NCI-H2196 treated with DMSO at 0.1 percent for 48 hours (cell line): ENCODE data around the gene EZR.

Experiments
- DNase-seq: peaks from one replicate; lab custom pipeline; 2025; ENCODE audit not compliant: unreplicated experiment; lab: John Stamatoyannopoulos, UW

EZR gene

DNA sequence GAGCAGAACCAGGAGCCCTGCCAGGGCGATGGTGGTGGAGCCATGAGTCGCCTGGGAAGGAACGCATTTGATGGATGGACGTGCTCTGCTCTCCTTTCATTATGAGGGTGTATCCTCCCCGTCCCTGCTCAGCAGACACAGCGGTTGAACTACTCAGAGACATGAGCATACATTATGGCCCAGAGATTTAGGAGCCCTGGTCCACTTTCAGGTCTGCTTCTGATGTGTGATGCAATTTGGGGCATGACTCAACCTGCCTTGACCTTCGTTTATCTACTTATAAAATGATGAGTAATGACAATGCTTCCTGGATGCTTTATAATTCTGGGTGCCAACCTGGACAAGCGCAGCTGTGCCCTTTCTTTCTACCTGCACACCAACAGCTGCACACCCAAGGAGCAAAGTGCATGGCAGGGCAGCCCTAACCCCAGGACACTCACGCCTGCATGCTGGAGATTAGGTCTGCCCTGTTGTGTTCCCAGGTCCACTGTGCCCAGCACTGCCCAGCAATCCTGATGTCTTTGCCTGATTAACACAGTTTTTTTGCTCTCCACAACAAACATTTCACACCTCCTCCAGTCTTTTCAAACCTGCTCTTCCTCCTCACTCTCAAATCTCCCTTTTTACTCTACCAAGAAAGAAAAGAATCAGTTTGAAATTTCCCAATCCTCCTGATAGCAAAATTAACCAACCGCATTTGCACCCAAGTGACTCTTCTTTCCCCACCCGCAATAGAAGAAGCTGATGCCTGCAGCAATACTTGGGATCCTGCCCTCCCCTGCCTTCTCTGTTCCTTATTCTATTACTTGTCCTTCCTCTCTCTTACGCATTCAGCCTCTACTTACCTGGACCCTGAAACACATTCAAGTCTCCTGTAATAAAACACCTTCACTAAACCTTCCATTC, 81.2 kb downstream of the EZR start:
- no peak for DNase-seq

DNA sequence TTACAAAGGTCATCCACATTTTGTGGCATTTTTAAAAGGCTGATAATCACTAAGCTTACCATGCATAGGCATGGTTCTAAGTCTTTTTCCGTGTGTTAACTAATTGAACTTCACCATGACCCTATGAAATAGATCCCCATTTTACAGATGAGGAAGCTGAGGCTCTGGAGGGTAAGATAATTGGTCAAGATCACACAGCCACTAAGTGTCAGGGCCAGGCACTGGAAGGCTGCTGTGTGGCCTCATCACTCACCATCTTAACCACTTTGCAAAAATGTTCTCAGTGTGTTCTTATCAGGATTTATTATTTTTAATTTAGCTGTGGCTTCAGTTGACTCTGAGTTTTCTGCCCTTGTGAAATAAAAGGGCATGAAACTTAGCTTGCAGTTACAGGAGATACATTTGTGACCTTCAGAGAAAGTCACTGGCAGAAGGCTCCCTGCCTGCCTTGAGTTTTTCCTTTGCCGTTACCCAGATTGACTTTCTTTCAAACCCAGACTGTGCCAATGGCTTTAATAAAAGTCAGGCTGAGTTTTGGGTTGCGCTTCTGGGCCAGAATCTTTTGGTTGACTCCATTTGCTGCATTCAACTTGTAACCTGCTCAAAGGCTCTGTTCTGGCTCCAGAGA, 82.0 kb downstream of the EZR start:
- no peak for DNase-seq

DNA sequence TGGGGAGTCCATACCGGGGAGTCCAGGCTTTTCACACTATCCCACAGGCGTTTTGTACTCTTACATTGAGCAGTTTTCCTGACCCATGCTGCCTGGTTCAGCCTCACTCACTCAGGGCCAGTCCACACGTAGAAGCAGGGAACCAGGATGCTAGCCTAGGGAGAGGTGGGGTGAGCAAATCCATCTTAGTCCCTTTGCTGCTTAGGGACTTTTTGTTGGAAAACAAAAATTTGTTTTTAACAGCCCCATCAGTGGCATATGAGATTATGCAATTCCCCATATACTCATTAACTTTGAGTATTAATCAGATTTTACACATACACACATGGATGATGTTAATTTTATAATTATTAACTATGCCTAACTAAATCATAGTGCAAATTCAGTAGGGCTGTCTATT, 84.2 kb downstream of the EZR start:
- DNase-seq: no peak

DNA sequence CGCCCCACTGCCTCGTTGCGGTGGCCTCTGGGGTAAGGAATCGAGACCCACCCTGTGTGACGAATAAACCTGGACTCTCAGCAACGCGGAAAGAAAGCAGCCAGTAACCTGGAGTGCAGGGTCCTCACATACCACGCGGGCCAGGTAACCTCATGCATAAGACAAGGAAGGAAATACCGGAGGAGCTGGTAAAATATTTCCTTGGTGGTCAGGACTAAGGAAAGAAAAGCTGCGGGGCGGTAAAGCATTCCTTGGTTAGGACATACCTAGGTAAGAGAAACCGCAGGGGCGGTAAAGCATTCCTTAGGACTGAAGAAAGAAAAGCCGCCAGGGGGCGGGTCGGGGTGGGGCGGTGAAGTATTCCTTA, 88.6 kb downstream of the EZR start:
- no peak for DNase-seq

DNA sequence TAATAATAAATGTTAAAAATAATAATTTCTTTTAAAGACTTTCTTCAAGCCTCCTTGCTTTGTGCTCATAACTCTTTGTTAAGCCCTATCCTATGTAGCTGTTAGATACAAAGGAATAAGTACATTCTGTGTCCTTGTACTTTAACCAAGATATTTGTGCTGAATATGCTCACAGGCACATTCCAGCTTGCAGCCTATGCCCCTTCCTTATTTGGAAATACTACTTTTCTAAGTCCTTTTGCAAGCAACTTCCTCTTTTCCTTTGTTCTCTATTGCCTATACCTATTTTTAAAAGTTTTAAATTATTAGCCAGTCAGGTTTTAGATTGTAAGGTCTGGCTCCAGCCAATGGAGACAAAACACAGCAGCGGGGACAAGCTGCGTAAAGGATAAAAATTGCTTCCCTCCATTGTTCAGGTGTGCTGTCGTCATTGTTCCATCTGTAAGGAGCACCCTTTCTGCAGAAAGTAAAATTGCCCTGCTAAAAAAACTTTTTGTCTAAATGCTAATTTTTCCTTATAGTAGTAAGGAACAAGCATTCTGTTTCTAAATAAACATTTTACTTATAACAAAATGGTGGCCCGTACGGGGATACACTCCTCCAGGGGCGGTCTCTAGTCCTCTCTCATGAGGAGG, 89.1 kb downstream of the EZR start:
- no peak for DNase-seq

DNA sequence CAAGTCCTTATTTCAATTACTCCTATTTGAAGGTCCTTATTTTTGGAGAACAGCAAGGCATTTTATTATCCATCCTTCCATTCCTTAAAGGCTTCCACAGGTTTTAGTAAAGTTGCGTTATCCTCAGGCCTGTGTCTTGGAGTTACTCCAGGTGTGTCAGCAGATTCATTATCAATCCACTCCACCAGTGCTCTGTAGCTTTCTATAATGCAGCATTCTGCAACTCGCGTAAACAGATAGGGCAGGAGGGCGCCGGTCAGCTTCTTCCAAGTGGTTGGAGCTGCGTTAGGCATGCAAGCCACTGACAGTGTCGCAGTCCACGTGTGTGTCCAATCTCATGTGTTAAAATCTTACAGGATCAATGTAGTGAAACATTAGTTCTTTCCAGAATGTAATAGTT, 93.5 kb downstream of the EZR start:
- DNase-seq: no peak

DNA sequence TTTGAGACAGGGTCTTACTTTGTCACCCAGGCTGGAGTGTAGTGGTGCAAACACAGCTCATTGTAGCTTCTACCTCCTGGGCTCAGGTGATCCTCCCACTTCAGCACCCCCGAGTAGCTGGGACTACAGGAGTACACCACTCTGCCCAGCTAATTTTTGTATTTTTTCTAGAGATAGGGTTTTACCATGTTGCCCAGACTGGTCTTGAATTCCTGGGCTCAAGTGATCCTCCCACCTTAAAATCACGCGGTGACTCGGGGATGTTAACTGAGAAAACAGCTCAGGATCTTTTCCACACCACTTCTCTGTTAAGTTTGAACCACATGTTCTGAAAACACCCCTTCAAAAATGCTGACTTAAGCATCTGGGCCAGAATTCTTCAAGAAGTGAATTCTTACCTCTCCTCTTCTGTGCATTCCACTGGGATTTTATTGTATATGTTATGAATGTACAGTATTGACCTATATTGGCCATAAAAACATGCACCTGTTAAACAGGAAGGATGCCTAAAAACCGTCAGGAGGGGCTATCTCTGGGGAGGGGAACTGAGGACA, 96.9 kb downstream of the EZR start:
- DNase-seq: no peak

DNA sequence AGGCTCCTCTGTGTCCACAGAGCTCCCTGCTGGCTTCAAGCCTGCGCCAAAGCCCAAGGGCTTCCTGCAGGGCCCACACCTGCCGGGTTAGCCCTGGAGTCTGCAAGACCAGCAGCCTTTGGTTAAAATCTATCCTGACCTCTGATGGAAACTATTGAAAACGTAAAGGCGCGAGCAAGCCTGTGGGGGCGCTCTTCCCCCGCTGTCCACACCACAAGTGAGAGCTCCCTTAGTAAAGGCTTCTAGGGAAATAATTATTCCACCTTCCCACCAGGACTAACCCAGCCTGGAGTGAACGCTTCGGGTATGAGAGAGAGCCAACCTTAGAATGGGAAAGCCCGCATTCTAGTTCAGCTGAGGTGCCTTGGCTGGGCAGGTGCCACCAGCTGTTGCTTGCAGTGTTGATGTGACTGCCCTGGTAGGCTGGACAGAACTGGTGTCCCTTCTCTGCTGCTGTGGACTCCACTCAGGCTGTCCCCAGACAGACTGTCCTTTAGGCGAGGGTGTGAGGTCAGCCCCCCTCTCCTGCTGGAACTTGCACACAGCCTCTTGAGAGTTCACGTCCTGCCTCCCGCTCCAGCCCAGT, 100.6 kb downstream of the EZR start:
- DNase-seq: no peak

DNA sequence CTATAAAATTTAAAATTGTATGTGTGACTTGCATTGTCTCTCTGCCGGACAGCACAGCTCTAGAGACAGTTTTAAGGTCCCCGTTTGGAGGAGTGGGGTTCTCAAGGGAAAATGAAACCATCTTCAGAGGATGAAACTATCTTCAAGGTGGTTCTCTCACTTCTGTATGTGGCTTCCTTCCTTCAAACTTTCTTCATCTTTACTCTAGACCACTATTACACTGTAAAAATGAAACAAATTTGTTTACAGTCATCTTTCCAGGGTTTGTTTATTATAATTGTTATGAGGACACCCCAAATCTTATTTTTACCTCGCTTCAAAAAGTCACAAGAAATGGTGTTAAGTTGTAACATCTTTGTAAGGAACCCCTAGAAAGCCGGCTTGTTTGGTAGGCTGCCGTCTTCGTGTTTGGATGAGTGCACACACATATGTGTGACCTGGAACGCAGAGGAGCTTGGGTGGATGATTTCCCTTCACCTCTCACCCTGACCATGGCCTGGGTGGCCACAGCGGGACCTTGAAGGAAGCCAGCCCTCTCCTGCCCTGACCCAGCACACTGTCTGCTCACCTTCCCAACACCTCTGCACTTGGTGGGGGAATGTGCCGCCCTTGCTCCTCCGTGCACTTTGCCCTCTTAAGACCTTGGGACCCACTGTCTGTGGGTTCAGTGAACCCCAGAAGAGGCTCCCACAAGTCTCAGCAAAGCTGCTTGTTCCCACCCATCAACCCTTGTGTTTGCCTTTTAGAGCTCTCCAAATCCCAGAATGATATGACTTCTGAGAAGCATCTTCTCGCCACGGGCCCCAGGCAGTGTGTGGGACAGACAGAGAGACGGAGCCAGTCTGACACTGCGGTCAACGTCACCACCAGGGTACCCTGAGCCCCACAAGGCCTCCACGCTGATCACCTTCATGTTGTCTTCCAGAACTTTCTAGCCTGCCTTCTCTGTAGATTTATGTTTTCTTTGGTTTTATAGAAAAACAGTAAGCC, 101.5 kb downstream of the EZR start:
- DNase-seq: no peak
